Measurements from ENCODE around the gene TNFRSF13B.

DNA sequence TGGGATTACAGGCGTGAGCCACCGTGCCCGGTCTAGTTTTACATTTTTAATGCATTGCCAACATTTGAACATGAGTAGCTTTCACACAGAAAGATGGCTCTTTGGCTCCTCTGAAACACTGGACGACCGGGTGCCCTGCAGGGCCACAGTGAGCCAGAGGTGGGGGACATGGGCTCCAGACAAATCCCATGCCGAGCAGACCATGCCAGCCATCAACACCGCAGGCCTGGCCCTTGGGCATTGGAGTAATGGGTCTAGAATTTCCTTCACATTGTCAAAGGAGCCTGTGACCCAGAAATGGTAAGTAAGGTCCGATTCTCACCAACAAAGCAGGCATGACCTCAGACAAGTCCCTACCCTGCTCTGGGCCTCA is 48.9 kb upstream of the TNFRSF13B start:
- TF ChIP-seq REST (IDR thresholded peaks at IDR 0.05; ENCODE audit: low read depth, low read length) (no peak), SRF (IDR thresholded peaks at IDR 0.05; ENCODE audit: low read depth in 2 of 2, low read length in 2 of 2) (no peak), PML (IDR thresholded peaks at IDR 0.05; ENCODE audit: low read length) (no peak), CHD4 (IDR thresholded peaks at IDR 0.05) (no peak), KDM1A (IDR thresholded peaks at IDR 0.05; ENCODE audit: borderline replicate concordance) (no peak), CTCF (IDR thresholded peaks at IDR 0.05 in 2 of 3, conservative IDR thresholded peaks at IDR 0.05 in 1 of 3; ENCODE audit: control insufficient read depth in 2 of 3, extremely low read depth in 1 of 3, insufficient read depth in 1 of 3, low read depth in 3 of 3, low read length in 3 of 3) (no peak), TCF7 (IDR thresholded peaks at IDR 0.05; ENCODE audit: borderline replicate concordance) (no peak), MEF2B (IDR thresholded peaks at IDR 0.05; ENCODE audit: partially characterized antibody, poor library complexity, severe bottlenecking) (no peak), CREM (IDR thresholded peaks at IDR 0.05; ENCODE audit: low read depth) (no peak), ZBTB33 (IDR thresholded peaks at IDR 0.05) (no peak), NR2C2 (IDR thresholded peaks at IDR 0.05; ENCODE audit: borderline replicate concordance, control insufficient read depth, insufficient read length, low read depth) (no peak), HCFC1 (IDR thresholded peaks at IDR 0.05; ENCODE audit: low read length) (no peak), GATAD2B (conservative IDR thresholded peaks at IDR 0.05; ENCODE audit: low read depth) (no peak)
- TF ChIP-seq, protein P1, sequence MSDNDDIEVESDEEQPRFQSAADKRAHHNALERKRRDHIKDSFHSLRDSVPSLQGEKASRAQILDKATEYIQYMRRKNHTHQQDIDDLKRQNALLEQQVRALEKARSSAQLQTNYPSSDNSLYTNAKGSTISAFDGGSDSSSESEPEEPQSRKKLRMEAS (IDR thresholded peaks at IDR 0.05; ENCODE audit: low read depth, low read length): no peak
